K562 (cell line): ENCODE data around the gene CCDC183.

Experiments used
- CTCF ChIP-seq, 3 experiments: IDR thresholded peaks in 2 of 3; conservative IDR thresholded peaks in 1 of 3; 2 replicates each; pipeline ENCODE4 v1.5.1; 2011 to 2012; ENCODE audit warnings: low read length in 3 of 3, mild to moderate bottlenecking in 3 of 3, control low read depth in 2 of 3, improper control_type of control experiment in 1 of 3, inconsistent platforms in 1 of 3, low read depth in 1 of 3, mixed read lengths in 1 of 3, moderate library complexity in 1 of 3; ENCODE audit not compliant: insufficient read depth in 2 of 3
- YY1 ChIP-seq, 3 experiments: IDR thresholded peaks; 2 replicates each; pipeline ENCODE4 v1.6.1; 2011; ENCODE audit warnings: low read length in 2 of 3, mild to moderate bottlenecking in 2 of 3, moderate library complexity in 2 of 3, borderline replicate concordance in 1 of 3, control low read depth in 1 of 3, low read depth in 1 of 3; ENCODE audit not compliant: insufficient read depth in 3 of 3, insufficient replicate concordance in 2 of 3, control insufficient read depth in 1 of 3, insufficient read length in 1 of 3; ENCODE audit errors: extremely low read depth in 1 of 3

GRCh38 chr9:136790640-136791515, 5.3 kb upstream of the CCDC183 start, which contains the start of gene TMEM141:
- TF ChIP-seq CTCF (IDR thresholded peaks at IDR 0.05 in 2 of 3, conservative IDR thresholded peaks at IDR 0.05 in 1 of 3; ENCODE audit: insufficient read depth in 2 of 3, low read depth in 1 of 3, low read length in 3 of 3) (no peak; a peak in 2 of 6 replicates), YY1 (IDR thresholded peaks at IDR 0.05; ENCODE audit: borderline replicate concordance in 1 of 3, control insufficient read depth in 1 of 3, extremely low read depth in 1 of 3, insufficient read depth in 3 of 3, insufficient read length in 1 of 3, insufficient replicate concordance in 2 of 3, low read depth in 1 of 3, low read length in 2 of 3) (peak in 1 of 3 experiments; percentile 60)
